GM12878 (cell line): ENCODE results near the gene GPR68. TPM values are rescaled to one million over a fixed set of nuclear protein-coding genes. Genes with fewer than 3 reads are reported as not detected.
A peak's percentile ranks its signal among the peaks of the same experiment; 100 is the strongest.

Experiments used
- ATF3 ChIP-seq: IDR thresholded peaks from 2 replicates; pipeline ENCODE4 v1.6.1; 2011; ENCODE audit warnings: low read depth, mild to moderate bottlenecking, low read length, moderate library complexity, borderline replicate concordance; ENCODE audit errors: extremely low read depth
- CREB1 ChIP-seq: IDR thresholded peaks from 2 replicates; pipeline ENCODE4 v1.6.1; 2012; ENCODE audit warnings: low read depth, mild to moderate bottlenecking, inconsistent platforms
- CUX1 ChIP-seq: IDR thresholded peaks from 2 replicates; pipeline ENCODE4 v1.6.1; 2012; ENCODE audit warnings: improper control_type of control experiment, low read depth, low read length; ENCODE audit not compliant: insufficient replicate concordance
- DPF2 ChIP-seq: fragments of 450-650 bp; IDR thresholded peaks from 2 replicates; pipeline ENCODE4 v1.6.1; 2017; ENCODE audit warnings: mild to moderate bottlenecking
- ETV6 ChIP-seq, 2 experiments: fragments of 450-650 bp in 1 of 2; IDR thresholded peaks in 1 of 2; conservative IDR thresholded peaks in 1 of 2; 2 replicates each; pipeline ENCODE4 v1.6.1; 2014; ENCODE audit warnings: antibody characterized with exemption in 1 of 2, borderline replicate concordance in 1 of 2, low read depth in 1 of 2, mild to moderate bottlenecking in 1 of 2, moderate library complexity in 1 of 2
- GABPA ChIP-seq: IDR thresholded peaks from 2 replicates; pipeline ENCODE4 v1.6.1; 2014; ENCODE audit warnings: antibody characterized with exemption, low read depth, mild to moderate bottlenecking, inconsistent platforms
- IKZF1 ChIP-seq: fragments of 450-650 bp; conservative IDR thresholded peaks from 2 replicates; pipeline ENCODE4 v1.6.1; 2017; ENCODE audit warnings: antibody characterized with exemption, mild to moderate bottlenecking
- NFXL1 ChIP-seq: fragments of 450-650 bp; IDR thresholded peaks from 2 replicates; pipeline ENCODE4 v1.6.1; 2017; ENCODE audit warnings: antibody characterized with exemption, mild to moderate bottlenecking, borderline replicate concordance
- POLR2AphosphoS5 ChIP-seq: IDR thresholded peaks from 2 replicates; pipeline ENCODE4 v1.6.1; 2011; ENCODE audit warnings: mild to moderate bottlenecking, low read length, inconsistent platforms
- PRDM15 ChIP-seq: fragments of 450-650 bp; formaldehyde crosslinking; IDR thresholded peaks from 2 replicates; pipeline ENCODE4 v1.4.0; 2020; ENCODE audit warnings: mild to moderate bottlenecking, moderate library complexity
- RELB ChIP-seq: fragments of 450-650 bp; IDR thresholded peaks from 2 replicates; pipeline ENCODE4 v1.6.1; 2017; ENCODE audit warnings: low read depth, mild to moderate bottlenecking, moderate library complexity
- SKIL ChIP-seq: fragments of 450-650 bp; IDR thresholded peaks from 2 replicates; pipeline ENCODE4 v1.6.1; 2017; ENCODE audit warnings: mild to moderate bottlenecking, low read depth, inconsistent platforms; ENCODE audit not compliant: poor library complexity, severe bottlenecking
- TBL1XR1 ChIP-seq: IDR thresholded peaks from 2 replicates; pipeline ENCODE4 v1.6.1; 2012; ENCODE audit warnings: low read depth, low read length, improper control_type of control experiment
- ZSCAN29 ChIP-seq: fragments of 450-650 bp; IDR thresholded peaks from 2 replicates; pipeline ENCODE4 v1.6.1; 2017; ENCODE audit warnings: mild to moderate bottlenecking, moderate library complexity
- polyA plus RNA-seq, 11 experiments: library from polyadenylated mRNA; depleted of rRNA in 4 of 11; unstranded in 6 of 11; stranded (reverse) in 5 of 11; fragments of >200 nt; fragmentation: Nextera tagmentation in 4 of 11; fragmentation: Illumina TruSeq in 1 of 11; extraction: Ambion mirVana in 4 of 11; extraction: Trizol in 1 of 11; gene quantifications; 1 replicate in 1 of 11; 2 replicates in 10 of 11; pipeline versions ENCODE4 v1.2.1 to v1.2.3, GENCODE V29; 2011 to 2016; ENCODE audit warnings: inconsistent platforms in 2 of 11, missing spikeins in 2 of 11, low read depth in 1 of 11
- total RNA-seq, 4 experiments: library from RNA; depleted of rRNA in 3 of 4; stranded (reverse); fragments of >200 nt in 3 of 4; fragmentation: Illumina TruSeq in 1 of 4; extraction: Trizol in 1 of 4; gene quantifications; 2 replicates each; pipeline versions ENCODE4 v1.2.1 to v1.2.3, GENCODE V29; 2013 to 2021

The GPR68 gene
- total and polyA plus RNA-seq, 10 of the 15 experiments (the other 5 are each of a cell fraction or from before 2014, with no cell fraction given), result 0.06 to 3.4 (median 1.8) TPM

- TF ChIP-seq CUX1 (no peak), IKZF1 (peak; percentile 99), DPF2 (peak; percentile 92), POLR2AphosphoS5 (no peak), PRDM15 (no peak), ATF3 (no peak), NFXL1 (no peak), TBL1XR1 (peak; percentile 57; the same call in 1 of the 2 replicates), ETV6 (conservative IDR thresholded peaks at IDR 0.05 in 1 of 2, IDR thresholded peaks at IDR 0.05 in 1 of 2; ENCODE audit: borderline replicate concordance in 1 of 2, low read depth in 1 of 2) (peak in 1 of 2 experiments; percentile 97; a peak in 2 of 4 replicates), RELB (peak; percentile 94), GABPA (no peak), CREB1 (peak; percentile 23; the same call in 1 of the 2 replicates), SKIL (peak; percentile 72), ZSCAN29 (no peak)
Observed at GRCh38 chr14:91241863-91242262, 2.6 kb downstream of the GPR68 start (continued).
